Measurements from ENCODE around the gene NKX1-1. TPM values are rescaled to one million over a fixed set of nuclear protein-coding genes. Genes with fewer than 3 reads are reported as not detected.

The NKX1-1 gene
- total RNA-seq, 1 experiment from 2014 or later: not detected

DNA sequence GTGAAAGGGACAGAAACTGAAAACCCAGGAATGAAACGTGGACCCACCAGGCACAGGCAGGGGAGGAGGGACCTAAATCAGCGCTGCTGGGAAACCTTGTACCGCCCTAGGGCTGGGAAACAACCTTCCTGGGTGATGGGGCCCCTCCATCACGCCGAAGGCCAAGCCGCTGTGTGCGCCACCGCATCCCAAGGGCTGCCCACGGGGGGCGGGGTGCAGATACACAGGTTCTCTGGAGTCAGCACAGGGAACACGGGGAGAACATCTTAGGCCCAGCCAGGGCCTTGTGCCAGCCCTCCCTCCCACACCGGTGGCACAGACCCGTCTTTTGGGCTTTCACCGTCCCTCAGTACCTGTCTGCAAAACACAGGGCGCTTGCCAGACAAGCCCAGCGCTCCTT is 46.3 kb downstream of the NKX1-1 start:
- Histone ChIP-seq H3K9me3 (ENCODE audit: insufficient read depth, low read depth) (no peaks in the 10 kb centered on the region), H3K36me3 (ENCODE audit: low read depth) (no peaks in the 10 kb centered on the region), H2AFZ (no peak overlapping the region), H3K79me2 (ENCODE audit: low read depth) (no peaks in the 10 kb centered on the region), H3F3A (ENCODE audit: insufficient read depth, low read depth) (no peaks in the 10 kb centered on the region), H3K4me1 (replicated peaks; ENCODE audit: insufficient read depth) (no peaks in the 10 kb centered on the region), H3K9me2 (ENCODE audit: insufficient read depth) (no peaks in the 10 kb centered on the region), H3K4me2 (no peak overlapping the region), H3K4me3 (no peak overlapping the region), H3K27ac (no peak overlapping the region), H4K20me1 (ENCODE audit: insufficient read depth) (no peaks in the 10 kb centered on the region), H3K27me3 (ENCODE audit: insufficient read depth, low read depth) (no peaks in the 10 kb centered on the region)
- no peak for DNase-seq
- intact Hi-C loops (cut with micrococcal nuclease; ENCODE audit: unreplicated experiment): loop anchor here (10.0 kb wide), 1 partner anchor 245 kb away; no protein-coding TSS in a partner anchor
- POLR2A ChIA-PET (ENCODE audit: unreplicated experiment): no interaction called here
- TF ChIP-seq, protein P1, sequence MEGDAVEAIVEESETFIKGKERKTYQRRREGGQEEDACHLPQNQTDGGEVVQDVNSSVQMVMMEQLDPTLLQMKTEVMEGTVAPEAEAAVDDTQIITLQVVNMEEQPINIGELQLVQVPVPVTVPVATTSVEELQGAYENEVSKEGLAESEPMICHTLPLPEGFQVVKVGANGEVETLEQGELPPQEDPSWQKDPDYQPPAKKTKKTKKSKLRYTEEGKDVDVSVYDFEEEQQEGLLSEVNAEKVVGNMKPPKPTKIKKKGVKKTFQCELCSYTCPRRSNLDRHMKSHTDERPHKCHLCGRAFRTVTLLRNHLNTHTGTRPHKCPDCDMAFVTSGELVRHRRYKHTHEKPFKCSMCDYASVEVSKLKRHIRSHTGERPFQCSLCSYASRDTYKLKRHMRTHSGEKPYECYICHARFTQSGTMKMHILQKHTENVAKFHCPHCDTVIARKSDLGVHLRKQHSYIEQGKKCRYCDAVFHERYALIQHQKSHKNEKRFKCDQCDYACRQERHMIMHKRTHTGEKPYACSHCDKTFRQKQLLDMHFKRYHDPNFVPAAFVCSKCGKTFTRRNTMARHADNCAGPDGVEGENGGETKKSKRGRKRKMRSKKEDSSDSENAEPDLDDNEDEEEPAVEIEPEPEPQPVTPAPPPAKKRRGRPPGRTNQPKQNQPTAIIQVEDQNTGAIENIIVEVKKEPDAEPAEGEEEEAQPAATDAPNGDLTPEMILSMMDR (conservative IDR thresholded peaks at IDR 0.05): no peak
- TF ChIP-seq EZH2 (IDR thresholded peaks at IDR 0.05; ENCODE audit: low read depth): no peak
- BruUV-seq (replicated peaks): no TSS peak
- CTCF ChIA-PET: no interaction called here

DNA sequence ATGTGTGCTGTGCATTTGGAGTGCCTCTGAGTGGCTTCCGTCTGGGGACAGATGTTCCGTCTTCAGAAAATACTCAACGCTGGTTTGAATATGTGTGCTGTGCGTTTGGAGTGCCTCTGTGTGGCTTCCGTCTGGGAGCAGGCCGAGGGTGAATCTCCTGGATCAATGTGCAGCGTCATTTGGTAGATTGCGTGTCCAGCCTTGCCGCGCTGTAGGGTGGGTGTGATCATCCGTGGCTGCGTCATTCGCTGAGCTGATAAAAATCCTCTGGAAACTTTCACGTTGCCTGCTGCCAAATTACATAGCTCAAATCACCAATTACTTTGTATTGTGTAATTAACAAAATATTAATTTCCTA is 47.1 kb downstream of the NKX1-1 start:
- H3K36me3 ChIP-seq (ENCODE audit: low read depth): no peaks in the 10 kb centered on the region
- intact Hi-C loops (cut with micrococcal nuclease; ENCODE audit: unreplicated experiment): loop anchor here (10.0 kb wide), 1 partner anchor 246 kb away; no protein-coding TSS in a partner anchor
- CTCF ChIA-PET: no interaction called here
- H3K27ac ChIP-seq: no peak overlapping the region
- H3K79me2 ChIP-seq (ENCODE audit: low read depth): no peaks in the 10 kb centered on the region
- DNase-seq: no peak
- no peak overlapping the region for H2AFZ ChIP-seq
- POLR2A ChIA-PET (ENCODE audit: unreplicated experiment): no interaction called here
- H4K20me1 ChIP-seq (ENCODE audit: insufficient read depth): no peaks in the 10 kb centered on the region
- no peaks in the 10 kb centered on the region for H3F3A ChIP-seq (ENCODE audit: insufficient read depth, low read depth)
- H3K4me1 ChIP-seq (replicated peaks; ENCODE audit: insufficient read depth): no peaks in the 10 kb centered on the region
- H3K4me3 ChIP-seq: no peak overlapping the region
- no peaks in the 10 kb centered on the region for H3K27me3 ChIP-seq (ENCODE audit: insufficient read depth, low read depth)
- no peak overlapping the region for H3K4me2 ChIP-seq
- BruUV-seq (replicated peaks): no TSS peak
- TF ChIP-seq EZH2 (IDR thresholded peaks at IDR 0.05; ENCODE audit: low read depth): no peak
- TF ChIP-seq, protein P1 (conservative IDR thresholded peaks at IDR 0.05): no peak
- no peaks in the 10 kb centered on the region for H3K9me3 ChIP-seq (ENCODE audit: insufficient read depth, low read depth)
- no peaks in the 10 kb centered on the region for H3K9me2 ChIP-seq (ENCODE audit: insufficient read depth)

DNA sequence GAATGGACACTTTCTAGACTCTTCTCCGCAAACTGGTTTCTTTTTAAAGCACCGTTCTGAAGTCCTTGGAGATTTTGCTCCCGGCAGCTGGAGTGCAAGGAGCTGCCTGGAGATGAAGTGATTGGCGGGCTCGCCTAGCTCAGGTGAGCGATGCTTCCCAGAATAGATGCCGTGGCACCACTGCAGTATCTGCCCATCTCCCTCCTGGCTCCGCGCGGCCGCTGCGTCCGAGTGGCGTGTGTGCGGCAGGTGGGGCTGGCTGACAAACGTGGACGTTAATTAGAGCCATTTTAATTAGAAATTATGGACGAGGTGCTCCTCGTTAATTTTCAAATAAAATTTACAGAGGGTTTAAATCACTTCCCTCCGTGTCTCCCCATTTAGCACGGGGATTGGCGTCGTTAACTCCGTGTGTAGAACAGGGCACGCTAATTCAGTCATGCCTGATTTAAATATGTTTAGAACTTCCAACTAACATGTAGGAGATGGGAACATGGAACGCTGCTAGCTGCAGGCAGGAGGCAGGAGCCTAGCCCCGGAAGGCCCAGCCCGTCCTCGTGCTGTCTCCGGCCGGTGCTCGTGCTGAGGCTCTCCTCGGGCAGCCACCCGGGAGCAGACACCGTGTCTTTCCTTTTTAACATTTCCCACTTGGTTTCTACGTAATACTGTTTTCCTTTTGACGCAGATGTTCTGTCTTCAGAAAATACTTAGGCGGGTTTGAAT is 47.7 kb downstream of the NKX1-1 start:
- intact Hi-C loops (cut with micrococcal nuclease; ENCODE audit: unreplicated experiment): loop anchor here (10.0 kb wide), 1 partner anchor 246 kb away; no protein-coding TSS in a partner anchor
- no peak for DNase-seq
- Histone ChIP-seq H3K4me1 (replicated peaks; ENCODE audit: insufficient read depth) (no peaks in the 10 kb centered on the region), H3K4me2 (no peak overlapping the region), H4K20me1 (ENCODE audit: insufficient read depth) (no peaks in the 10 kb centered on the region), H3K4me3 (no peak overlapping the region), H3K36me3 (ENCODE audit: low read depth) (no peaks in the 10 kb centered on the region), H3K9me3 (ENCODE audit: insufficient read depth, low read depth) (no peaks in the 10 kb centered on the region), H3K9me2 (ENCODE audit: insufficient read depth) (no peaks in the 10 kb centered on the region), H3F3A (ENCODE audit: insufficient read depth, low read depth) (no peaks in the 10 kb centered on the region), H3K27ac (no peak overlapping the region), H2AFZ (no peak overlapping the region), H3K79me2 (ENCODE audit: low read depth) (no peaks in the 10 kb centered on the region), H3K27me3 (ENCODE audit: insufficient read depth, low read depth) (no peaks in the 10 kb centered on the region)
- no peak for TF ChIP-seq EZH2 (IDR thresholded peaks at IDR 0.05; ENCODE audit: low read depth)
- TF ChIP-seq, protein P1 (conservative IDR thresholded peaks at IDR 0.05): no peak
- ChIA-PET POLR2A (ENCODE audit: unreplicated experiment) (no interaction called here), CTCF (no interaction called here)
- BruUV-seq (replicated peaks): no TSS peak
